HEK293 (cell line): Measurements from ENCODE around the gene COX7A2.

Source experiments
- CTCF ChIA-PET: fragments of 350-600 bp; formaldehyde crosslinking; extraction: SDS; loops from one replicate; lab custom pipeline; 2021; ENCODE audit warnings: antibody characterized with exemption; lab: Yijun Ruan, JAX
- POLR2A ChIA-PET: fragments of 300-600 bp; formaldehyde crosslinking; extraction: SDS; loops from one replicate; lab custom pipeline; 2020; ENCODE audit warnings: antibody characterized with exemption, inconsistent platforms; lab: Yijun Ruan, JAX
- H3K27ac ChIP-seq: fragments of 200-500 bp; sonication (Bioruptor generic); 2 replicates; pipeline ENCODE4 v1.5.1; 2014; ENCODE audit warnings: low read depth, low read length, control low read depth, inconsistent platforms; ENCODE audit errors: extremely low read depth
- H3K36me3 ChIP-seq, 2 experiments: fragments of 200-500 bp in 1 of 2; sonication (Bioruptor generic) in 1 of 2; 1 replicate in 1 of 2; 2 replicates in 1 of 2; pipeline ENCODE4 v1.5.1; 2014 to 2017; ENCODE audit warnings: inconsistent platforms in 2 of 2, low read length in 2 of 2; ENCODE audit not compliant: control insufficient read depth in 2 of 2, insufficient read depth in 1 of 2
- H3K4me1 ChIP-seq: fragments of 200-500 bp; sonication (Bioruptor generic); 2 replicates; pipeline ENCODE4 v1.5.1; 2014; ENCODE audit warnings: mild to moderate bottlenecking, low read length, inconsistent platforms; ENCODE audit not compliant: control insufficient read depth, insufficient read depth
- H3K4me3 ChIP-seq: 2 replicates; pipeline ENCODE4 v1.5.1; 2011; ENCODE audit warnings: low read depth, mild to moderate bottlenecking, control low read depth, low read length, moderate library complexity
- H3K9me3 ChIP-seq: fragments of 200-500 bp; sonication (Bioruptor generic); 2 replicates; pipeline ENCODE4 v1.5.1; 2014; ENCODE audit warnings: low read depth, low read length, inconsistent platforms; ENCODE audit not compliant: control insufficient read depth, insufficient read depth
- GLIS1 ChIP-seq: fragments of 450-650 bp; formaldehyde crosslinking; IDR thresholded peaks from 2 replicates; pipeline ENCODE4 v1.5.1; 2016; ENCODE audit warnings: missing biosample characterization, missing genetic modification characterization
- KLF8 ChIP-seq: fragments of 450-650 bp; formaldehyde crosslinking; IDR thresholded peaks from 2 replicates; pipeline ENCODE4 v1.5.1; 2016; ENCODE audit warnings: missing biosample characterization, missing genetic modification characterization
- SALL2 ChIP-seq: fragments of 450-650 bp; formaldehyde crosslinking; IDR thresholded peaks from 2 replicates; pipeline ENCODE4 v1.5.0; 2017; ENCODE audit warnings: missing biosample characterization, mild to moderate bottlenecking, missing genetic modification characterization, borderline replicate concordance
- SCRT2 ChIP-seq: fragments of 450-650 bp; formaldehyde crosslinking; IDR thresholded peaks from 2 replicates; pipeline ENCODE4 v1.5.1; 2016; ENCODE audit warnings: missing biosample characterization, missing genetic modification characterization
- SP7 ChIP-seq: fragments of 450-650 bp; formaldehyde crosslinking; IDR thresholded peaks from 2 replicates; pipeline ENCODE4 v1.5.1; 2016; ENCODE audit warnings: missing biosample characterization, missing genetic modification characterization
- ZBTB1 ChIP-seq: fragments of 450-650 bp; formaldehyde crosslinking; IDR thresholded peaks from 2 replicates; pipeline ENCODE4 v1.5.1; 2016; ENCODE audit warnings: missing biosample characterization, missing genetic modification characterization
- ZBTB17 ChIP-seq: fragments of 450-650 bp; formaldehyde crosslinking; IDR thresholded peaks from 2 replicates; pipeline ENCODE4 v1.5.1; 2016; ENCODE audit warnings: missing biosample characterization, missing genetic modification characterization
- ZNF16 ChIP-seq: fragments of 450-650 bp; formaldehyde crosslinking; IDR thresholded peaks from 2 replicates; pipeline ENCODE4 v1.5.1; 2016; ENCODE audit warnings: low read depth, missing biosample characterization, missing genetic modification characterization
- ZNF174 ChIP-seq: fragments of 450-650 bp; formaldehyde crosslinking; IDR thresholded peaks from 2 replicates; pipeline ENCODE4 v1.5.0; 2017; ENCODE audit warnings: missing biosample characterization, mild to moderate bottlenecking, missing genetic modification characterization
- ZNF2 ChIP-seq: fragments of 450-650 bp; formaldehyde crosslinking; IDR thresholded peaks from 2 replicates; pipeline ENCODE4 v1.5.1; 2016; ENCODE audit warnings: missing biosample characterization, missing genetic modification characterization
- ZNF239 ChIP-seq: fragments of 450-650 bp; formaldehyde crosslinking; IDR thresholded peaks from 2 replicates; pipeline ENCODE4 v1.5.1; 2016; ENCODE audit warnings: missing biosample characterization, missing genetic modification characterization
- ZNF335 ChIP-seq: fragments of 450-650 bp; formaldehyde crosslinking; conservative IDR thresholded peaks from 2 replicates; pipeline ENCODE4 v1.5.1; 2016; ENCODE audit warnings: missing biosample characterization, missing genetic modification characterization
- ZNF341 ChIP-seq: fragments of 450-650 bp; formaldehyde crosslinking; IDR thresholded peaks from 2 replicates; pipeline ENCODE4; 2016; ENCODE audit warnings: low read depth, missing biosample characterization, missing genetic modification characterization
- ZNF501 ChIP-seq: fragments of 450-650 bp; formaldehyde crosslinking; IDR thresholded peaks from 2 replicates; pipeline ENCODE4 v1.5.1; 2016; ENCODE audit warnings: missing biosample characterization, missing genetic modification characterization
- ZNF558 ChIP-seq: fragments of 450-650 bp; formaldehyde crosslinking; IDR thresholded peaks from 2 replicates; pipeline ENCODE4 v1.5.1; 2016; ENCODE audit warnings: missing biosample characterization, missing genetic modification characterization
- ZNF629 ChIP-seq: fragments of 450-650 bp; formaldehyde crosslinking; IDR thresholded peaks from 2 replicates; pipeline ENCODE4 v1.5.1; 2017; ENCODE audit warnings: missing biosample characterization, missing genetic modification characterization
- ZNF654 ChIP-seq: fragments of 450-650 bp; formaldehyde crosslinking; IDR thresholded peaks from 2 replicates; pipeline ENCODE4 v1.5.1; 2016; ENCODE audit warnings: low read depth, missing biosample characterization, missing genetic modification characterization
- ZNF660 ChIP-seq: fragments of 450-650 bp; IDR thresholded peaks from 2 replicates; pipeline ENCODE4 v1.5.1; 2018; ENCODE audit warnings: missing biosample characterization, mild to moderate bottlenecking, missing genetic modification characterization
- ZNF747 ChIP-seq: fragments of 450-650 bp; formaldehyde crosslinking; IDR thresholded peaks from 2 replicates; pipeline ENCODE4 v1.5.1; 2016; ENCODE audit warnings: missing biosample characterization, missing genetic modification characterization
- ZNF785 ChIP-seq: fragments of 450-650 bp; formaldehyde crosslinking; IDR thresholded peaks from 2 replicates; pipeline ENCODE4 v1.5.1; 2016; ENCODE audit warnings: missing biosample characterization, missing genetic modification characterization
- ZSCAN23 ChIP-seq: fragments of 450-650 bp; formaldehyde crosslinking; IDR thresholded peaks from 2 replicates; pipeline ENCODE4 v1.5.1; 2016; ENCODE audit warnings: missing biosample characterization, missing genetic modification characterization
- TF ChIP-seq, protein P1 (sequence below): fragments of 450-650 bp; formaldehyde crosslinking; IDR thresholded peaks from 2 replicates; pipeline ENCODE4 v1.5.1; 2016; ENCODE audit warnings: missing biosample characterization, missing genetic modification characterization
- TF ChIP-seq, protein P2 (sequence below): fragments of 450-650 bp; formaldehyde crosslinking; IDR thresholded peaks from 2 replicates; pipeline ENCODE4 v1.5.1; 2016; ENCODE audit warnings: missing biosample characterization, missing genetic modification characterization

The COX7A2 gene

DNA sequence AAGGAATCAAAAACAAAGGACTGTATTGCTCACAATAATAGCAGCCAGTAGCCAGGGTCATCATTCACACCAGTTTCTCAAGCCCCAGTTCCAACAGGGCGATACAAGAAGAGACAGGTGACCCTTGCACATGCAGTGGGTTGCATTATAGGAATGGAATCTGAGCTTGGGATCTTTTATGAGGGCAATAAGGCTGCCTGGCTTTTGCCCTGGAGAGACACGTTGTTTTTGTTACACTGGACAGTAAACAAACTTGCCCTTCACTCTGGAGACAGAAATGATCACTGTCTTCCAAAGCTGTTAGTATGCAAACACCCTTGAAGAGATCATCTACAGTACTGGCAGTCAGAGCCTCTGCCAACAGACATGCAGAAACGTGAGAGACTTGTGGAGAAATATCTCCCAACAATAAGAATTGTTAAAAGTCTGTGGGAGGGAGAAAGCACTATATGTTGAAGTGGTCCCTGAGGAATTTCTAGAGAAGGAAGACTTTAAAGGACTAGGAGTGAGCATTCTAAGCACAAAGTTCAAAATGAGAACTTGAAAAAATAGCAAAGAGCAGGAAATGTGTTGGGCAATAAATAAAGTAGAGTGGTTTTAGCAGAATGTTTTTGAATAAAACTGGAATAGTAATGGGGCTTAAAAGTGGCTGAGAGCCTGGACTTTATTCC is 31.5 kb downstream of the COX7A2 start:
- POLR2A ChIA-PET = no interaction called here
- Histone ChIP-seq H3K27ac (no peak overlapping the region), H3K4me3 (no peak overlapping the region), H3K9me3 (no peaks in the 10 kb centered on the region)
- CTCF ChIA-PET = interaction anchor here (0.6 to 5.4 kb wide), 54 partner anchors 9 to 1688 kb away, joined by 3 to 106 read pairs (median 4); no protein-coding TSS in a partner anchor
- no peak for TF ChIP-seq ZSCAN23 (tag by site-specific recombination)
- peak; percentile 29; the same call in 1 of the 2 replicates for TF ChIP-seq ZNF558 (tag by site-specific recombination)
- TF ChIP-seq, protein P1, sequence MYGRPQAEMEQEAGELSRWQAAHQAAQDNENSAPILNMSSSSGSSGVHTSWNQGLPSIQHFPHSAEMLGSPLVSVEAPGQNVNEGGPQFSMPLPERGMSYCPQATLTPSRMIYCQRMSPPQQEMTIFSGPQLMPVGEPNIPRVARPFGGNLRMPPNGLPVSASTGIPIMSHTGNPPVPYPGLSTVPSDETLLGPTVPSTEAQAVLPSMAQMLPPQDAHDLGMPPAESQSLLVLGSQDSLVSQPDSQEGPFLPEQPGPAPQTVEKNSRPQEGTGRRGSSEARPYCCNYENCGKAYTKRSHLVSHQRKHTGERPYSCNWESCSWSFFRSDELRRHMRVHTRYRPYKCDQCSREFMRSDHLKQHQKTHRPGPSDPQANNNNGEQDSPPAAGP (tag by site-specific recombination) = no peak
- TF ChIP-seq SP7 (tag by site-specific recombination) = no peak
- TF ChIP-seq ZNF785 = no peak
- TF ChIP-seq, all 188 proteins: peak for 1
- H3K36me3 ChIP-seq = no peaks in the 10 kb centered on the region
- peaks cover 5% of the 10 kb centered on the region; the same call in 1 of the 2 replicates for H3K4me1 ChIP-seq

DNA sequence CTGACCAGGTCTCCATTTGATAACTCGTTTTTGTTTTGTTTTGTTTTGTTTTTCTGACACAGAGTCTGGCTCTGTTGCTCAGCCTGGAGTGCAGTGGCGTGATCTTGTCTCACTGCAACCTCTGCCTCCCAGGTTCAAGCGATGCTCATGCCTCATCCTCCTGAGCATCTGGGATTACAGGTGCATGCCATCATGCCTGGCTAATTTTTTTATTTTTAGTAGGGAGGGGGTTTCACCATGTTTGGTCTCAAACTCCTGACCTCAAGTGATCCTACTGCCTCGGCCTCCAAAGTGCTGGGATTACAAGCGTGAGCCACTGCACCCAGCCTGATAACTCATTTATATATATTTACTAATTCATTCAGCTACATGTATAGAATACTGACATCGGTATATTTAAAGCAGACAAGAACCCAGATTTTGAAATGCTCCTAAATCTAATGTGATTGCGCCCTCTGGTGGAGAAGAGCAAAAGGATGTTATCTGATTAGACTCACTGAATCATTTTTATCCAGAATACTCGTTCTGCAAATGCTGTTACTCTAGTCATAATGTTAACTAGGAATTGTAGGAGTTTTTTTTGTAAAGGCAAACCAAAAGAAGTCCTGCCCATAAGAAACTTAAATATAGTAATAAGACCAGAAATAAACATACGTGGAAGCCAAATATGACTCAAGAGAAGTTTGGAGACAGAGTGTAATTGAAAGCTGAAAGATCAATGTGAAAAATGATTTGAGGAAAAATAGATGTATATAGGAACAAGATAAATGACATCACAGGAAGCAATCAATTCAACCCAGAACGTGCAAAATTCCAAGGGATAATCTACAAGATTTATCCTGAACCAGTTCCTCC is 32.5 kb downstream of the COX7A2 start:
- Histone ChIP-seq H3K4me1 (peaks cover 5% of the 10 kb centered on the region; the same call in 1 of the 2 replicates), H3K4me3 (no peak overlapping the region), H3K36me3 (no peaks in the 10 kb centered on the region), H3K9me3 (no peaks in the 10 kb centered on the region), H3K27ac (no peak overlapping the region)
- no peak for TF ChIP-seq ZBTB1
- TF ChIP-seq KLF8 (tag by site-specific recombination) = peak; percentile 35; the same call in 1 of the 2 replicates
- no peak for TF ChIP-seq ZNF501 (tag by site-specific recombination)
- no peak for TF ChIP-seq ZNF174
- TF ChIP-seq ZNF654 = peak; percentile 72
- peak; percentile 48 for TF ChIP-seq SCRT2
- TF ChIP-seq SALL2 (tag by site-specific recombination) = no peak
- peak; percentile 14; the same call in 1 of the 2 replicates for TF ChIP-seq ZNF660 (tag by site-specific recombination)
- TF ChIP-seq ZNF16 (tag by site-specific recombination) = no peak
- 0 out of 2 replicates have a peak, but pooled peaks have one; percentile 13 for TF ChIP-seq GLIS1 (tag by site-specific recombination)
- TF ChIP-seq ZNF239 = no peak
- TF ChIP-seq ZBTB17 (tag by site-specific recombination) = peak; percentile 86
- TF ChIP-seq ZNF2 (tag by site-specific recombination) = 0 out of 2 replicates have a peak, but pooled peaks have one; percentile 37
- 0 out of 2 replicates have a peak, but pooled peaks have one; percentile 15 for TF ChIP-seq ZNF629 (tag by site-specific recombination)
- no peak for TF ChIP-seq ZNF747 (tag by site-specific recombination)
- TF ChIP-seq ZNF335 = 0 out of 2 replicates have a peak, but pooled peaks have one; percentile 19
- TF ChIP-seq, protein P2, sequence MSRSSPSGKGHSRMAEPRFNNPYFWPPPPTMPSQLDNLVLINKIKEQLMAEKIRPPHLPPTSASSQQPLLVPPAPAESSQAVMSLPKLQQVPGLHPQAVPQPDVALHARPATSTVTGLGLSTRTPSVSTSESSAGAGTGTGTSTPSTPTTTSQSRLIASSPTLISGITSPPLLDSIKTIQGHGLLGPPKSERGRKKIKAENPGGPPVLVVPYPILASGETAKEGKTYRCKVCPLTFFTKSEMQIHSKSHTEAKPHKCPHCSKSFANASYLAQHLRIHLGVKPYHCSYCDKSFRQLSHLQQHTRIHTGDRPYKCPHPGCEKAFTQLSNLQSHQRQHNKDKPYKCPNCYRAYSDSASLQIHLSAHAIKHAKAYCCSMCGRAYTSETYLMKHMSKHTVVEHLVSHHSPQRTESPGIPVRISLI (tag by site-specific recombination) = peak; percentile 76
- no peak for TF ChIP-seq ZNF341 (tag by site-specific recombination)
- ChIA-PET CTCF (interaction anchor here (0.6 to 5.4 kb wide), 87 partner anchors 7 to 1687 kb away, joined by 3 to 106 read pairs (median 4); partner anchors contain the start of gene TMEM30A), POLR2A (no interaction called here)
